Vagina (tissue), 2 donors: ENCODE measurements around the gene DLG4. TPM values are rescaled to one million over a fixed set of nuclear protein-coding genes. Genes with fewer than 3 reads are reported as not detected.
"Not testable (repeated sequence)": the region's sequence is repeated elsewhere in the genome, so short reads cannot be mapped to it uniquely, and the experiment has no call there.

ENCODE experiments used
- DNase-seq, 2 donors: peaks; one replicate each; pipeline ENCODE4 v3.0.0-alpha.2; 2017; ENCODE audit errors: extremely low spot score in 2 of 2
- H3K27ac ChIP-seq: fragments of 200-600 bp; sonication (generic); one replicate; pipeline ENCODE4 v1.5.1; 2019
- H3K27me3 ChIP-seq: fragments of 200-600 bp; sonication (generic); one replicate; pipeline ENCODE4 v1.5.1; 2019
- H3K36me3 ChIP-seq, 2 donors: fragments of 200-600 bp; sonication (generic); one replicate each; pipeline ENCODE4 v1.5.1; 2017 to 2019
- H3K4me1 ChIP-seq: fragments of 200-600 bp; sonication (generic); one replicate; pipeline ENCODE4 v1.5.1; 2019
- H3K4me3 ChIP-seq, 2 donors: fragments of 200-600 bp; sonication (generic); 1 replicate in 1 of 2; 2 replicates in 1 of 2; pipeline ENCODE4 v1.5.1; 2016 to 2019
- H3K9me3 ChIP-seq: fragments of 200-600 bp; sonication (generic); one replicate; pipeline ENCODE4 v1.5.1; 2019
- CTCF ChIP-seq, 3 experiments: fragments of 450-650 bp in 2 of 3; fragments of 200-600 bp in 1 of 3; sonication (generic) in 1 of 3; IDR thresholded peaks; one replicate each; pipeline ENCODE4 v1.5.1; 2017 to 2019; ENCODE audit warnings: antibody characterized with exemption in 3 of 3, mild to moderate bottlenecking in 2 of 3, moderate library complexity in 2 of 3
- POLR2A ChIP-seq, 2 donors: fragments of 450-650 bp; IDR thresholded peaks; one replicate each; pipeline ENCODE4 v1.6.1; 2017; ENCODE audit warnings: antibody characterized with exemption in 2 of 2, mild to moderate bottlenecking in 2 of 2, moderate library complexity in 2 of 2
- POLR2AphosphoS5 ChIP-seq, 2 donors: sonication (generic); formaldehyde crosslinking; IDR thresholded peaks; one replicate each; pipeline ENCODE4 v1.9.0; 2017; ENCODE audit warnings: antibody characterized with exemption in 2 of 2, mild to moderate bottlenecking in 2 of 2, low read depth in 1 of 2; ENCODE audit not compliant: insufficient read depth in 1 of 2
- intact Hi-C: fragments of 100-400 bp; cut with DNase I; formaldehyde crosslinking; loops from one replicate; pipeline ENCODE4 v1.15.1; 2023
- total RNA-seq: library from RNA; depleted of rRNA; stranded (reverse); fragments of >200 nt; gene quantifications from one replicate; pipeline ENCODE4 v1.2.3, GENCODE V29; 2016

The DLG4 gene
- total RNA-seq, 1 donor from 2014 or later, result 23.3 TPM

GRCh38 chr17:7249214-7249613 is 29.6 kb upstream of the DLG4 start:
- Histone ChIP-seq H3K4me3 (no peak overlapping the region), H3K27me3 (no peaks in the 10 kb centered on the region), H3K27ac (no peak overlapping the region), H3K9me3 (no peaks in the 10 kb centered on the region), H3K36me3 (peaks cover 0 to 28% of the 10 kb centered on the region in 2 donors), H3K4me1 (peaks cover 50% of the 10 kb centered on the region)
- DNase-seq, result no peak
- TF ChIP-seq CTCF (IDR thresholded peaks at IDR 0.05) (no peak), POLR2AphosphoS5 (IDR thresholded peaks at IDR 0.05; ENCODE audit: insufficient read depth in 1 of 2, low read depth in 1 of 2) (no peak), POLR2A (IDR thresholded peaks at IDR 0.05) (no peak)
- intact Hi-C loops, result no loop called here

GRCh38 chr17:7248796-7249195 is 29.2 kb upstream of the DLG4 start:
- Histone ChIP-seq H3K9me3 (no peaks in the 10 kb centered on the region), H3K4me3 (no peak overlapping the region), H3K27me3 (no peaks in the 10 kb centered on the region), H3K27ac (no peak overlapping the region), H3K4me1 (peaks cover 49% of the 10 kb centered on the region), H3K36me3 (peaks cover 0 to 30% of the 10 kb centered on the region in 2 donors)
- intact Hi-C loops, result no loop called here
- DNase-seq, result no peak
- TF ChIP-seq CTCF (IDR thresholded peaks at IDR 0.05), result no peak
- no peak for TF ChIP-seq POLR2AphosphoS5 (IDR thresholded peaks at IDR 0.05; ENCODE audit: insufficient read depth in 1 of 2, low read depth in 1 of 2)
- no peak for TF ChIP-seq POLR2A (IDR thresholded peaks at IDR 0.05)

- TF ChIP-seq POLR2A (IDR thresholded peaks at IDR 0.05), result no peak
- no peak for TF ChIP-seq POLR2AphosphoS5 (IDR thresholded peaks at IDR 0.05; ENCODE audit: insufficient read depth in 1 of 2, low read depth in 1 of 2)
- no peak for TF ChIP-seq CTCF (IDR thresholded peaks at IDR 0.05)
- peaks cover 42% of the 10 kb centered on the region for H3K4me1 ChIP-seq
These were observed 27.1 kb upstream of the DLG4 start for GRCh38 chr17:7246779-7247178.

GRCh38 chr17:7243838-7244237 is 24.2 kb upstream of the DLG4 start:
- H3K36me3 ChIP-seq, result peaks cover 0 to 42% of the 10 kb centered on the region in 2 donors
- H3K4me3 ChIP-seq, H3K27me3 ChIP-seq, H3K9me3 ChIP-seq, DNase-seq, intact Hi-C loops: not testable (repeated sequence)
- H3K4me1 ChIP-seq, result peaks cover 39% of the 10 kb centered on the region
- peak overlapping the region; percentile 99 for H3K27ac ChIP-seq

More at GRCh38 chr17:7246779-7247178, 27.1 kb upstream of the DLG4 start:
- DNase-seq, result no peak
- intact Hi-C loops, result no loop called here
- peaks cover 0 to 30% of the 10 kb centered on the region in 2 donors for H3K36me3 ChIP-seq
- H3K27ac ChIP-seq, result no peak overlapping the region
- no peaks in the 10 kb centered on the region for H3K27me3 ChIP-seq
- no peaks in the 10 kb centered on the region for H3K9me3 ChIP-seq
- no peak overlapping the region for H3K4me3 ChIP-seq

- no peak for TF ChIP-seq POLR2AphosphoS5 (IDR thresholded peaks at IDR 0.05; ENCODE audit: insufficient read depth in 1 of 2, low read depth in 1 of 2)
- TF ChIP-seq CTCF (IDR thresholded peaks at IDR 0.05), result no peak
- TF ChIP-seq POLR2A (IDR thresholded peaks at IDR 0.05), result no peak
- intact Hi-C loops, result no loop called here
- Histone ChIP-seq H3K4me1 (peaks cover 35% of the 10 kb centered on the region), H3K36me3 (peaks cover 0 to 42% of the 10 kb centered on the region in 2 donors), H3K27me3 (no peaks in the 10 kb centered on the region), H3K4me3 (peak overlapping the region; percentile 64 to 100), H3K9me3 (no peaks in the 10 kb centered on the region), H3K27ac (peak overlapping the region; percentile 99)
- DNase-seq, result no peak
These were observed 23.8 kb upstream of the DLG4 start for GRCh38 chr17:7243453-7243729.
